Testis (tissue), 3 donors: ENCODE data around the gene CTSW. TPM values are rescaled to one million over a fixed set of nuclear protein-coding genes. Genes with fewer than 3 reads are reported as not detected.

Source experiments
- DNase-seq: peaks from one replicate; pipeline ENCODE4 v3.0.0-alpha.2; 2019
- H3K27ac ChIP-seq, 2 donors: fragments of 200-600 bp; sonication (generic); one replicate each; pipeline ENCODE4 v1.5.1; 2019
- H3K27me3 ChIP-seq: fragments of 200-600 bp; sonication (generic); one replicate; pipeline ENCODE4 v1.5.1; 2019
- H3K36me3 ChIP-seq: fragments of 200-600 bp; sonication (generic); one replicate; pipeline ENCODE4 v1.5.1; 2017; ENCODE audit warnings: low read depth; ENCODE audit errors: missing control alignments
- H3K4me1 ChIP-seq: fragments of 200-600 bp; sonication (generic); one replicate; pipeline ENCODE4 v1.5.1; 2019
- H3K4me3 ChIP-seq, 2 donors: fragments of 200-600 bp; sonication (generic); one replicate each; pipeline ENCODE4 v1.5.1; 2017 to 2019
- H3K9me3 ChIP-seq: fragments of 200-600 bp; sonication (generic); one replicate; pipeline ENCODE4 v1.5.1; 2017
- CTCF ChIP-seq, 3 experiments: fragments of 450-650 bp in 2 of 3; fragments of 200-600 bp in 1 of 3; sonication (generic) in 1 of 3; IDR thresholded peaks; one replicate each; pipeline ENCODE4 v1.5.1; 2016 to 2019; ENCODE audit warnings: antibody characterized with exemption in 3 of 3, mild to moderate bottlenecking in 2 of 3, moderate library complexity in 1 of 3
- POLR2A ChIP-seq: fragments of 450-650 bp; IDR thresholded peaks from one replicate; pipeline ENCODE4 v1.6.1; 2017; ENCODE audit warnings: antibody characterized with exemption, mild to moderate bottlenecking, moderate library complexity
- WGBS, 2 donors: methylation state at CpG; one replicate each; pipeline ENCODE4 v1.1.5; 2018; 5-methylcytosine and 5-hydroxymethylcytosine counted together
- intact Hi-C: fragments of 100-400 bp; cut with DNase I; formaldehyde crosslinking; loops from one replicate; pipeline ENCODE4 v1.15.1; 2023; ENCODE audit warnings: low total_unique reads
- polyA plus RNA-seq: library from polyadenylated mRNA; stranded (reverse); fragments of 350-450 nt; fragmentation: Illumina TruSeq; extraction: RNeasy Lipid Tissue Mini Kit (QIAGEN cat#74804); gene quantifications from one replicate; pipeline ENCODE4 v1.2.3, GENCODE V29; 2014; ENCODE audit warnings: low read depth, low replicate concordance; ENCODE audit not compliant: insufficient read depth
- total RNA-seq, 2 donors: library from RNA; depleted of rRNA; stranded (reverse); fragments of >200 nt; gene quantifications; one replicate each; pipeline ENCODE4 v1.2.3, GENCODE V29; 2016

The CTSW gene
- total and polyA plus RNA-seq, 3 donors from 2014 or later: 0.71 to 4.4 (median 2.7) TPM

- Histone ChIP-seq H3K27ac (no peak overlapping the region), H3K27me3 (no peaks in the 10 kb centered on the region), H3K9me3 (no peaks in the 10 kb centered on the region), H3K4me1 (peaks cover 7% of the 10 kb centered on the region), H3K36me3 (no peaks in the 10 kb centered on the region), H3K4me3 (no peak overlapping the region)
- no peak for DNase-seq
- TF ChIP-seq POLR2A (no peak), CTCF (IDR thresholded peaks at IDR 0.05) (no peak)
- intact Hi-C loops: no loop called here
- WGBS, 2 donors: 73 to 85% methylated on average over 10 to 12 of the region's 12 CpGs
Observed at GRCh38 chr11:65863889-65864705, 15.5 kb upstream of the CTSW start.

- no peaks in the 10 kb centered on the region for H3K36me3 ChIP-seq
- no peak overlapping the region for H3K27ac ChIP-seq
- 83 to 93% methylated on average over 3 to 18 of the region's 18 CpGs for WGBS, 2 donors
- H3K4me3 ChIP-seq: no peak overlapping the region
- H3K4me1 ChIP-seq: peaks cover 7% of the 10 kb centered on the region
- intact Hi-C loops: no loop called here
- no peak for TF ChIP-seq POLR2A
- TF ChIP-seq CTCF (IDR thresholded peaks at IDR 0.05): no peak
- no peaks in the 10 kb centered on the region for H3K9me3 ChIP-seq
- DNase-seq: no peak
- H3K27me3 ChIP-seq: no peaks in the 10 kb centered on the region
Observed at GRCh38 chr11:65864706-65865471, 14.7 kb upstream of the CTSW start.

- TF ChIP-seq POLR2A: no peak
- no peak for TF ChIP-seq CTCF (IDR thresholded peaks at IDR 0.05)
- 83 to 92% methylated on average over 4 to 9 of the region's 9 CpGs for WGBS, 2 donors
- Histone ChIP-seq H3K27ac (no peak overlapping the region), H3K4me1 (peaks cover 7% of the 10 kb centered on the region), H3K4me3 (no peak overlapping the region), H3K27me3 (no peaks in the 10 kb centered on the region), H3K9me3 (no peaks in the 10 kb centered on the region), H3K36me3 (no peaks in the 10 kb centered on the region)
- no peak for DNase-seq
- intact Hi-C loops: no loop called here
Observed at GRCh38 chr11:65865550-65866172, 14.0 kb upstream of the CTSW start.

- no peak overlapping the region for H3K27ac ChIP-seq
- peaks cover 9% of the 10 kb centered on the region for H3K4me1 ChIP-seq
- no peaks in the 10 kb centered on the region for H3K36me3 ChIP-seq
- no peak for DNase-seq
- no peak overlapping the region for H3K4me3 ChIP-seq
- TF ChIP-seq CTCF (IDR thresholded peaks at IDR 0.05) (no peak), POLR2A (no peak)
- H3K27me3 ChIP-seq: no peaks in the 10 kb centered on the region
- no peaks in the 10 kb centered on the region for H3K9me3 ChIP-seq
- 83 to 88% methylated on average over 21 of the region's 21 CpGs for WGBS, 2 donors
- intact Hi-C loops: no loop called here
Observed at GRCh38 chr11:65866509-65867283, 12.9 kb upstream of the CTSW start.
